ENCODE data around the gene SLC3A2.
A peak's percentile ranks its signal among the peaks of the same experiment; 100 is the strongest.
"Not testable (repeated sequence)": the region's sequence is repeated elsewhere in the genome, so short reads cannot be mapped to it uniquely, and the experiment has no call there.

Gene SLC3A2

DNA sequence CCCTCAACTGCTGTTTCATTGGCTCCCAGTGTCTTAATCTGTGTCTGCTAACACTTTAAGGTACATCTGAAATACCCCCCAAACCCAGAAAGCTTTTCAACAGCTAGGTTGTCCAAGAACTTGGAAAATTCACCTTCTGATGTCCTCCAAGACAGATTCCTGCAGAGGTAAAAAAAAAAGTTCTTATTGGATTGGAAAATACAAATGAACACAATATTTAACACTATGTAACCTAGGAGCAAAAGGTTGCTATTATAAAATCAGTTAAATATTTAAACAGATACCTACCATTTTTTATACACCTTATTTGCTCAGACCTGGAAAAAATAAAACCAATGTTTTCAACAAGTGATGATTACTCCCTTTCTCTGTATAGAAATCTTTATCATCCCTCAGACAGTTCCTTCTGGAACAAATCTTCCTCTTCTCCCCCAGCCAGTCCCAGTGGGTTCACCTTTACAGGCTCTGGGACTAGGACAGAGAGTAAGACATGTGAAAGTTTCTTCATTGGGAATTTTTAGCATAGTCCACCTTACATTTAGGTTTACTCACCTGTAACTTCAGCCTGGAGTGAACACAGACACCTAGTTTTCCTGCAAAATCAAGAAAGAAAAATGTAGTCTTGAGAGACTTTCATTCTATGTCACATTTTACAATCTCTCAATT is 28.0 kb upstream of the SLC3A2 start:
- DNase-seq (ENCODE audit: low spot score): no peak

DNA sequence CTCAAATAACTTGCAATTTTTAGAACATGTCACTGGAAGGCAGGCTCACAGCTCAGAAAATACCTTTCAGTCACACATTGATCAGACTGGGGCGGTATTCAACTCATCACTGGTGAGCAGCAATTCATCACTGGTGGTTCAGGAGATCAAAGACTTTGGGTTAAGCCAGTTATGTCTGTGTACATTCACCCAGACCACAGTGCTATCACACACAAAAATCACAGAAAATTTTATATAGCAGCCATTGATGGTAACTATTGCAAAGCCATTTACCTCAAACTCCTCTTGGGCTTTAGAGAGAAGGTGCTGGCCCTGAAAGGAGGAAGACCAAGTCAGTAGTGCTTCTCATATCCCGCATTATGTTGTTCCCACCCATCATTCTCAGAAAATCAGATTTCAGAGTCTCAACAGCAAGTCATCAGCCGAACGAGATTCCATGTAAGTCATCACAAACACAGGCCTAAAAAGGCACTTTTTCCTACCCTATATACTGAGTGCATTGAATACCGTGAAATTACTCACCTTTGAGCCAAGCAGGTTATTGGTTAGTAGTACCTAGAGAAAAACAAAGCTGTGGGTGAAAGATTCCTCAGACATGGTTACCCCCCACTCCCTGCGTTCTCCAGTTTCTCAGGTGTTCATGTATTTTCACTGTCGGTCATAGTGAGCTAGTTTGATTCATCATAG is 27.3 kb upstream of the SLC3A2 start:
- DNase-seq (ENCODE audit: low spot score): peak; percentile 66

DNA sequence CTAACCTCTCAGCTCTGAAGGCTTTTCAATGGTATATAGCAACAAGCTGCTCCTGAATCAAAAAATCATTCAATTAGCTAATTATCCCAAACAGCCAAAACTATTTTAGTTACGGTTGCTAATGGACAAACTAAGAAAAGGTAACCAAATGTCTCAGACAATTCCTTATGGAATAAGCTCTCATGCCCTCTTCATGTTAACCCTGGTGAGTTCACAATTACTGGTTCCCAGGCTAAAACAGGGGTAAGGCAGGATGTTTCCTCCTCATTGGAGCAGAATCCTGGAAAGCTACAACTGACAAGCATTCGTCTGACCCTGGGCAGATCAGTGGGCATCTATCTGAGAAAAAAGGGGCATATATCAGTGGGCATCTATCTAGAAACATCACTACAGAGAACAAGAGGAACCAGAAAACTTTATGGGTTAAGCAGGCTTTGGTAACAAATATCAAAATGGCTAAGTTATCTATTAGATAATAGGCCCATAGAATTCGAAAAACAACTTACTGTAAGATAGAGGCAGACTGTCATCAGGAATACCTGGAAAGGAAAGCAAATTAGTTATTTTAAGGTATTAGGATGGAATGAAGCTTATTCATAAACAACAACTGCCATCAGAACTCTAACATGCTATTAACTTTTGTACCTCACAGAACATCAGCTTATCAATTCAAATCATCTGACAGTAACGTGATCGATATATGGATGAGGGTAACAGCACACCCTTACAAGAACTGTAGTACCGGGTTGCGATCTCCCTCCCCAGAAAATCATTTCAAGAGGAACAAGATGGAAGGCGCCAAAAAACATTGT is 26.5 kb upstream of the SLC3A2 start:
- DNase-seq (ENCODE audit: low spot score): no peak

DNA sequence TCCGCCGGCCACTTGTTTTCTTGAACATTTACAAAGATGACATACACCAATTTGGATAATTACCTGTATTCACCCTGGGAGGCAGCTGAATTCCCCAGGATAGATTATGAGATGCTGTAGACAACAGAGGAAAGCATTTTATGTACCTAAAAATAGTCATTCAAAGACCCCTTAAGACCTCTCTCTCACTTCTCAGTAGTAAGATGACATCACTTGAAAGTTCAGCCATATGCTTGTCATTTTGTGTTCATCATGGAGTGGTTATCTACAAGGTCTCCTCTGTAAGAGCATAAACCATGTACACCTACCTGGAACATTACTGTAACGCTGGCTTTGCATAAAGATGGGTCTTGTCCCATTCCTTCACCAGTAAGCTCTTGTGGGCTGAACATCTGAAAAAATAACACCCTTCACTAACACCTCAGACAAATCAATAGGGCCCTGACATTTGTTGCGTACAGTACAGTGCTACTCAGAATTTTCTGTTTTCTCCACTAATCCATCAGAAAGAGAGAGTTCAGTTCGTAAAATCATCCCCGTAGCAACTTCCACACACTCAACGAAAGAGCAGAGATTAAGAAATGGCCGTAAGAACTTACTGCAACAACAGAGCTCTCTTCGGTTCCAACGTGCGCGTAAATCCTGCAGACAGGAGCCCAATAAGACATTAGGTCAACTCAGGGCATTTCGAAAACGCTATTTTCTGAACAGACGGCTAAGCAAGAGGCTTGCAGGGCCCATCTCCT is 25.7 kb upstream of the SLC3A2 start:
- no peak for DNase-seq (ENCODE audit: low spot score)

DNA sequence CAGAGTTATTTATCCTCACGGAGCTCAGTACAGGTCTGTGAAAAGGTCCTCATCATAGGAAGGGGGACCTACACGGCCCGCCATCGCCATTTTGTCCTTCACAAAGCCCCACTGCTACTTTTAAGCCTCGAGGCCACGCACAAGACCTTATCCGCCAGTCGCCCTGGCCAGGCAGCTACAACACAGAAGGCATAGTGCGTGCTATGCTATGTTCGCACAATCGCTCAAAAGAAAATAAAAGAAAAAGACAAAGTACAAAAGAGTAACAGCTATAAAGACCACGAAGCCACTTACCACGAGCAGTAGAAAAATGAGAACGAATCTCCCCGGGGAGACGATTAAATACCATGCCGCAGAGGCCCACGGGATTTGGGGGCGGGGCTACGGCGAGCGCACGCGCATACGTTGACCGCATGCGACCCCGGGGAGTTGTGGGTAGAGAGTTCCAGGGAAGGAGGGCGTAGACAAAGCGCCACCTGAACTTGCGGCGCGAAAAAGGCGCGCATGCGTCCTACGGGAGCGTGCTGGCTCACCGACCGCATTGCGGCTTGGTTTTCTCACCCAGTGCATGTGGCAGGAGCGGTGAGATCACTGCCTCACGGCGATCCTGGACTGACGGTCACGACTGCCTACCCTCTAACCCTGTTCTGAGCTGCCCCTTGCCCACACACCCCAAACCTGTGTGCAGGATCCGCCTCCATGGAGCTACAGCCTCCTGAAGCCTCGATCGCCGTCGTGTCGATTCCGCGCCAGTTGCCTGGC is 24.9 kb upstream of the SLC3A2 start:
- peak; percentile 98 for DNase-seq (ENCODE audit: low spot score)

DNA sequence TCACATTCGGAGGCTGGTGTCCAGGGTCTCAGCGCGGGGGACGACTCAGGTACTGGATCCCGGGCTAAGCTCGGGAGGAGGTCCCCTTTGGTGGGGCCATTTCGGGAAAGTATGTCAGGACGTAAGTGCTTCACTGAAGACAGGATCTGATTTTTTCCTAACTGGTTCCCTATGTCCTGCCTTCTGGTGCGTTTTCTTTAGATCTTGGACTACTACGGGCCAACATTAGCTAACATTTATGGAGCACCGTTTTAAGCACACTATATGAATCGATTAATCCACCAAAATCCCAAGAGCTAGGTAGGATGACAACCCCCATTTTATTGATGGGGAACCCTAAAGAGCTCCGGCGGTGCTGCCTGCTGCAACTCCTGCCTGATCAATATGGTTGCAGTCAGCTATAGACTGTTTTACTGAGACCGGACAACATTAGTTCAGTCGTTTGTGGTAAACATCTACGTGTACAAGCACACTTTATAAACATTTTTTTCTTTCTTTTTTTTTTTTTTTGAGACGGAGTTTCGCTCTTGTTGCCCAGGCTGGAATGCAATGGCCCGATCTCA is 24.3 kb upstream of the SLC3A2 start:
- no peak for DNase-seq (ENCODE audit: low spot score)

DNA sequence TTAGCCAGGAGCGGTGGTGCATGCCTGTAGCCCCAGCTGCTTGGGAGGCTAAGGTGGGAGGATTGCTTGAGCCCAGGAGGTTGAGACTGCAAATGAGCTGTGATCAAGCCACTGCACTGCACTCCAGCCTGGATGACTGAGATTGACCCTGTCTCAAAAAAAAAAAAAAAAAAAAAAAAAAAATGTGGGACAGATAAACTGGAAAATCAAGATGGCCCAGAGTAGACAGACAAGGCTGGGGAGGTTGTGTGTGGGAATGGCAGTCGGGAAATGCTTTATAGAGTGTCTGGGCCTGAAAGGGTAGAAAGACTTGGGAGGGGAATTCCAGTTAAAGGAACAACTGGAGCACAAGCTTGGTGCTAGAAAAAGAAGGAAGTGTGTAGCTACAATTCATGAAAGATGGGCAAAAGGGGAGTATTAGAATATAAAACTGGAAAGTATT is 23.1 kb upstream of the SLC3A2 start:
- DNase-seq (ENCODE audit: low spot score): no peak

DNA sequence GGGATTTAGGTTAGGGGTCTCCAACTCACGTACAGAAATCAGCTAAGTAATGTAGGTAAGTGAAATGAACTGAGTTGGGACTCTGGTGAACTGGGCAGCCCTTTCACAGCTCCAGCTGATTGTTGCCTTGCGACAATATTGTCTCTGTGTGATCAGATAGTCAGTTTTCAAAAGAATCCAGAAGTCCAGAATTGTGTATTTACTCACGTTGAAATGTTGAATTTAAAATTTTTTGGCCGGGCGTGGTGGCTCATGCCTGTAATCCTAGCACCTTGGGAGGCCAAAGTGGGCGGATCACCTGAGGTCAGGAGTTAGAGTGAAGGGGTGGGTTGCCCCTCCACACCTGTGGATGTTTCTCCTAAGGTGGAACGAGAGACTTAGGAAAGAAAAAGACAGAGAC is 22.5 kb upstream of the SLC3A2 start:
- no peak for DNase-seq (ENCODE audit: low spot score)

DNA sequence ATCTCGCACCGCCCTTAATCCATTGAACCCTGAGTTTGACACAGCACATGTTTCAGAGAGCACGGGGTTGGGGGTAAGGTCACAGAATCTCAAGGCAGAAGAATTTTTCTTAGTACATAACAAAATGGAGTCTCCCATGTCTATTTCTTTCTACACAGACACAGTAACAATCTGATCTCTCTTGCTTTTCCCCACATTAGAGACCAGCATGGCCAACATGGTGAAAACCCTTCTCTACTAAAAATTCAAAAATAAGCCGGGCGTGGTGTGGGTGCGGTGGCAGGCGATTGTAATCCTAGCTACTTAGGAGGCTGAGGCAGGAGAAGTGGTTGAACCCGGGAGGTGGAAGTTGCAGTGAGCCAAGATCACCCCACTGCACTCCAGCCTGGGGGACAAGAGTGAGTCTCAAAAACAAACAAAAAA is 21.4 kb upstream of the SLC3A2 start:
- DNase-seq (ENCODE audit: low spot score): not testable (repeated sequence)

DNA sequence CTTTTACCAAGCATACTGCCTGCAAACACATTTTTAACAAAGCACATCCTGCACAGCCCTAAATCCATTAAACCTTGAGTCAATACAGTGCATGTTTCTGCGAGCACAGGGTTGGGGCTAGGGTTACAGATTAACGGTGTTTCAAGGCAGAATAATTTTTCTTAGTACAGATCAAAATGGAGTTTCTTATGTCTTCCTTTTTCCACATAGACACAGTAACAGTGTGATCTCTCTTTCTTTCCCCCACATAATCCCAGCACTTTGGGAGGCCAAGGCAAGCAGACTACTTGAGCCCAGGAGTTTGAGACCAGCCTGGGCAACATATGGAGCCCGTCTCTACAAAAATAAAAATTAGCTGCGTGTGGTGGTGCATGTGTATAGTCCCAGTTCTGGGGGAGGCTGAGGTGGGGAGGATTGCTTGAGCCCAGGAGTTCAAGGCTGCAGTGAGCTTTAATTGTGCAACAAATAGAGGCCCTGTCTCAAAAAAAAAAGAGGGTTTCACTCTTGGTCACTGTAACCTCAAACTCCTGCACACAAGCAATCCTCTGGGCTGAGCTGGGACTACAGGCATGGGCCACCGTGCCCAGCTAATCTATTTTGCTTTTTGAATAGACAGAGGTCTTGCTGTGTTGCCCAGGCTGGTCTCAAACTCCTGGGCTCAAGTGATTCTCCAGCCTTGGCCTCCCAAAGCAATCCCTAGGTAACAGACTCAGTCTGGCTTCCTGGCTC is 19.7 kb upstream of the SLC3A2 start:
- no peak for DNase-seq (ENCODE audit: low spot score)

DNA sequence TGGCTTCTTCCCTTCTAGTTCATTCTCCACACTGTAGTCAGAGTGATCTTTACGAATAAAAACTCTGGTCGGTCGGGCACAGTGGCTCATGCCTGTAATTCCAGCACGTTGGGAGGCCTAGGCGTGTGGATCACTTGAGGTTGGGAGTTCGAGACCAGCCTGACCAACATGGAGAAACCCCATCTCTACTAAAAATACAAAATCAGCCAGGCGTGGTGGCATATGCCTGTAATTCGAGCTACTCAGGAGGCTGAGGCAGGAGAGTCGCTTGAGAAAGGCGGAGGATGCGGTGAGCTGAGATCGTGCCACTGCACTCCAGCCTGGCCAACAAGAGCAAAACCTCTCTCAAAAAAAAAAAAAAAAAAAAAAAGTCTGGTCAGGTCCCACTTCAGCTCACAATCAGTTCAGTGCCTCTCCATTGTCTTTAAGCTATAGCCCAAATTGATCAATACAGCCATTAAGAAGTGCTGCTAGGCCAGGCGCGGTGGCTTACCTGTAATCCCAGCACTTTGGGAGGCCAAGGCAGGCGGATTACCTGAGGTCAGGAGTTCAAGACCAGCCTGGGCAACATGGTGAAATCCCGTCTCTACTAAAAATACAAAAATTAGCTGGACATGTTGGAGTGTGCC is 19.0 kb upstream of the SLC3A2 start:
- not testable (repeated sequence) for DNase-seq (ENCODE audit: low spot score)

DNA sequence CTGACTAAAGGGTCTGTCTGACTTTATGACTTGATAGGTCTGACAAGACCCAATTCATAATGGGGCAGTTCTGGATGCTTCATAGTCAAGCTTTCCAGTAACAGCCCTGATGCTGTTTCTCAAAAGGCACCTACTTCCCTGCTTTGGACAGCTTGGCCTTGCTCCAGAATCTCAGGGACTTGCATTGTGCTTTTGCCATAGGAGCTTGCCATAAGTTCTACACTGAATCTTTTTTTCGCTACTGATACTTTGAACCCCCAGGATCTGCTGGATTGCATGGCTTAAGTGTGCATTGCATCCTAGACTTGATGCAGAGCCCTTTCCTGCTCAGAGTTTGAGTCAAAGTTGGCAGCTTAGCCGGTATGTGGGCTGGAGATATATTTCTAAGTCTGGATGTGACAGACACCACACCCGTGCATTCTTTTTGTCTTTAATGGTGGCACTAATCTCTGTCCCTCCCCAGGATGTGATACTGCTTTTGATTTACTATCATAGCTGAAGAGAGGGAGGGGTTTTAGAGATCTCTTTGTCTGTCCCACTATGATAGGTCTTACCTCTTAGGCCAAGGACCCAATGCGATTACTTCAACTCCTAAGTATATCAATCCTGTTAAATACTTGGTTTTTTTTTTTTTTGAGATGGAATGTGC is 16.9 kb upstream of the SLC3A2 start:
- no peak for DNase-seq (ENCODE audit: low spot score)

DNA sequence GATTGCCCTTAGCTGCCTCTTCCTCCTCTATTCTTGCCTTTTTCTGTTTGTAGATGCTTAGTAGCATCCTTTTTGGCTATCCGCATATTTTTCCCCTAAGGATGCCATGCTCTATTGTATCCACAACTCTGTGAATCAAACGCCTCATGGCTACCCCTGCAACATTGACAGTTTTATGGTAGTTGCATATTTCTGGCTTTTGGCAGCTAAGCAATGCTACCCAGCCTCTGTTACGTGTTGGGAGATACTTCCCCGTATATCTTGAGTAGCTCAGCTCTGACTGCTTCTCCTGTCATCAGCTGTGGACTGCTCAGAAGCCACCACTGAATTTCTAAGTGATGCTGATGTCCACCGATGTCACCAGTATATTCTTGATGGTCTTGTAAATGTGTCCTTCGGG is 15.1 kb upstream of the SLC3A2 start:
- DNase-seq (ENCODE audit: low spot score): no peak

DNA sequence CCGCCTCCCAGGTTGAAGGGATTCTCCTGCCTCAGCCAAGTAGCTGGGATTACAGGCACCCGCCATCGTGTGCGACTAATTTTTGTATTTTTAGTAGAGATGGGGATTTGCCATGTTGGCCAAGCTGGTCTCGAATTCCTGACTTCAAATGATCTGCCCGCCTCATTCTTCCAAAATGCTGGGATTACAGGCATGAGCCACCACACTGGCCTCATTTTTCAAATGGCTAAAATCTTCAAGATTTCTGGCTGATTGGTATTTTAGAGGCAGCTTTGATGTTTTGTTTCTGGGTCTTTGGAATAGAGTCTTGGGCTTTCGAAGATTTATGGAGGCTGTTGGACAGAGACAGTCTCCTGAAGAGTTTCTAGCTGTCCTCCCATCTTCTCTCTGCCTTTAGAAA is 5.8 kb upstream of the SLC3A2 start:
- no peak for DNase-seq (ENCODE audit: low spot score)

DNA sequence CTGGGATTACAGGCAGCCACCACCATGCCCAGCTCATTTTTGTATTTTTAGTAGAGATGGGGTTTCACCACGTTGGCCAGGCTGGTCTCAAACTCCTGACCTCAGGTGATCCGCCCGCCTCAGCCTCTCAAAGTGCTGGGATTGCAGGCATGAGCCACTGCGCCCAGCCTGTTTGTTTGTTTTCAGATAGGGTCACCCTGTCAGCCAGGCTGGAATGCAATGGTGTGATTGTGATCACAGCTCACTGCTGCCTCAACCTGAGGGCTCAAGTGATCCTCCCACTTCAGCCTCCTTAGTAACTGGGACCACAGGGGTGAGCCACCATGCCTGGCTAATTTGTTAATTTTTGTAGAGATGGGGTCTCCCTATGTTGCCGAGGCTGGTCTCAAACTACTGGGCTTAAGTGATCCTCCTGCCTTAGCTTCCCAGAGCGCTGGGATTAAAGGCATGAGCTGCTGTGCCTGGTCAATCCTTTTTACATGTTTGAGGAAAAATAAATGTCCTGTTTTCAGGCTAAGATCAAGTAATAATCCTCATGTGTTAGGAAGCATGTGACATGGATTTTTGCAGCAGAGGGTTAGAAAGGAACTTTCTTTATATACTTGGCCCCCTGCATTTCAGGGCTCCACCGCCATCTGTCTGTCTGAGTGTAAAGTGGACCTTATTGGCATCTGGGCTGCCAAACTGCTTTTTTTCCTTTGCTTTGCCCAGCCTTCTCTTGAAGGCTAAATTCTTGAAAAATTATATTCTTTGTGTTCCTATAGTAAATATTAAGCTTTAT is 4.8 kb upstream of the SLC3A2 start:
- no peak for DNase-seq (ENCODE audit: low spot score)

DNA sequence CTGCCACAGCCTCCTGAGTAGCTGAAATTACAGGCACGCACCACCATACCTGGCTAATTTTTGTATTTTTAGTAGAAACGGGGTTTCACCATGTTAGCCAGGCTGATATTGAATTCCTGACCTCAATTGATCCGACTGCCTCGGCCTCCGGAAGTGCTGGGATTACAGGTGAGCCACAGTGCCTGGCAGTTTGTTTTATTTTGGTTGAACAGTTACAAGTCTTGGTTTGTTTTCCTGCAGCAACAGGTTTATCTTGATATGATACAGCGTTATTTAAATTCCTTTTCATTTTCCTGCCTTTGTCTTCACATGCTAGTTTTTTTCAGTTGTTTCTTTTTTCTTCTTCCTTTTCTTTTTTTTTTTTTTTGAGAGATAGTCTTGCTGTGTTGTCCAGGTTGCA is 4.0 kb upstream of the SLC3A2 start:
- DNase-seq (ENCODE audit: low spot score): no peak

DNA sequence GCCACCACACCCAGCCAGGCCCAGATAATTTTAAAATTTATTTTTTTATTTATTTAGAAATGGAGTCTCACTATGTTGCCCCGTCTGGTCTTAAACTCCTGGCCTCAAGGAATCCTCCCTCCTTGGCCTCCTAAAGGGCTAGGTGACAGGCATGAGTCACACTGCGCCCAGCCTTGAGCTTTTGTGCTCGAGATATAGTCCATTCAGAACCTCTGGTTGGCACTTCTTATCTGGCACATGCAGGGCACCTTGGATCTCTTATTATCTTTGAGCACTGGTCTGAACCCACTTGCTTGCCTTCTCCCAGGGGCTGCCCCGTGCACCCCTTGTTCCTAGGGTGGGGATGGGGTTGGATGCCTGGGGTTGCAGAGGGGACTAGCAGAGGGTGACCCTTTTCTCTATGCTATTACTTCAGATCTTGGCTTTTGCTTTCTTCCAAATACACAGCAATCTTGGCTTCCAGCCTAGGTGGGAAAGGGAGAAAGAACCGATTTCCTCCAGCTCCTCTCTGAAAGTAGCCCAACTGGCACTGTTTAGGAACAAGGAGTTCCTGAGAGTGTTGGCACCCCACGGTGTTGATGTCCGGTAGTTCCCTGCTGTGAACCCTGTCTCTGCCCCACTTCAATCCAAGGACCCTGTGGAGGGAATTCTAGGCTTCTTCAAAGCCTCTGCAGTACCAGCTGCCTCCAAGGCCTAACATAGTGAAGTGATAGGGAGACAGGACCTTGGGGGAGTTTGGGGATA is 1.3 kb upstream of the SLC3A2 start:
- DNase-seq (ENCODE audit: low spot score): no peak

DNA sequence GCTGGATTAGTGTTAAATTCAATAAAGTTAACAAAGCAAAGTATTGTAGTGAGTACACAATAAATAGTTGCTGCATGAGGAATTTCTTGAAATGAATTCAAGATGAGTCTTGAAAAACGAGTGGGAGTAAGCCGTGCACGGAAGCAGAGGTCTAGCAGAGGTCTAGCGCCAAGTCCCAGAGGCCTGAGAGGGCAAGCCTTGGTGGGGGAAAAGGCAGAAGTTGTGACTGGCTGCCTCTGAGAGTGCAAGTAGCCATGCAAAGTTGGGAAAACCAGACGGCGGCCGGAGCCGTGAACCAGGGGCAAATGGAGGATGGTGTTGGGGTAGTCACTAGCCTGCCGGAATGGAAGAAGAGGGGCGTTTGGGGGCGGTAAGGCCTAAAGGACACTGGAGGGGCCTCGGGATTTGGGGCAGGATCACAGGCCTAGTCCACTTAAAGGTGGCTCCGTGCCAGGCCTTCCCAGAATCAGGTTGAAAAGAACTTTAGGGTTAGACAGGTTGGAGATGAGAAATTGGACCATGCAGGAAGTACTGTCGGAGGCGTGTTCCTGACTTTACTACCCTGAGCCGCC is 379 bp upstream of the SLC3A2 start:
- DNase-seq (ENCODE audit: low spot score): no peak
